HepG2 (cell line): ENCODE measurements around the gene ONECUT1.

Experiments used
- FIP1L1 ChIP-seq: fragments of 200-400 bp; formaldehyde crosslinking; IDR thresholded peaks from 2 replicates; pipeline ENCODE4 v1.6.1; 2018; ENCODE audit warnings: low read depth, mild to moderate bottlenecking, low read length, moderate library complexity, borderline replicate concordance; ENCODE audit not compliant: insufficient read depth
- KDM1A ChIP-seq: IDR thresholded peaks from 2 replicates; pipeline ENCODE4 v1.6.1; 2016; ENCODE audit warnings: missing compliant biosample characterization
- ZNF510 ChIP-seq: sonication (generic); formaldehyde crosslinking; IDR thresholded peaks from 2 replicates; pipeline ENCODE4 v1.4.0; 2020; ENCODE audit warnings: low read depth, mild to moderate bottlenecking, missing genetic modification reagents
- TF ChIP-seq, protein P1 (sequence below): sonication (generic); formaldehyde crosslinking; IDR thresholded peaks from 2 replicates; pipeline ENCODE4 v1.5.0; 2020; ENCODE audit warnings: mild to moderate bottlenecking, missing genetic modification reagents, moderate library complexity
- TF ChIP-seq, protein P2 (sequence below): sonication (generic); formaldehyde crosslinking; IDR thresholded peaks from 2 replicates; pipeline ENCODE4 v1.4.0; 2020; ENCODE audit warnings: missing genetic modification reagents
- TF ChIP-seq, protein P3 (sequence below): IDR thresholded peaks from 2 replicates; pipeline ENCODE4 v1.6.1; 2016; ENCODE audit warnings: missing compliant biosample characterization, missing genetic modification reagents, borderline replicate concordance

DNA sequence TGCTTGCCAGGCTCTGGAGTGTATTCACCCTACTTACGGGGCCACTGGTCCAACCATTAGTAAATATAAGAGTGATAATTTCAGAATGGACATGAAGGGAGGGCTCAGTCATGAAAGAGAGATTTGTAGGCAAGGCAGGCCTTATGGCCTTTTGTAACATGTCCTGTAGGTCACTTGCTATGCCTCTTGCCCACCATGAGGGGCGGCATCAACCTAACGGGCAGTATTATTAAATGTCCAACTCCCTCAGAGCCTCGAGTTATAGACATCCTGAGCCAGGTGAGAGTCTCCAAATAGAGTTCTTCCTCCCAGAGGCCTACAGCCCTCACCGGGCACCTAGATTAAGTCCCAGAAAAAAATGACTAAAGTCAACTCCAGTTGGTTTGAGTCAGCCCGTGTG is 30.2 kb downstream of the ONECUT1 start:
- TF ChIP-seq ZNF510 (CRISPR knock-in tag): no peak
- TF ChIP-seq FIP1L1: no peak
- TF ChIP-seq, protein P1, sequence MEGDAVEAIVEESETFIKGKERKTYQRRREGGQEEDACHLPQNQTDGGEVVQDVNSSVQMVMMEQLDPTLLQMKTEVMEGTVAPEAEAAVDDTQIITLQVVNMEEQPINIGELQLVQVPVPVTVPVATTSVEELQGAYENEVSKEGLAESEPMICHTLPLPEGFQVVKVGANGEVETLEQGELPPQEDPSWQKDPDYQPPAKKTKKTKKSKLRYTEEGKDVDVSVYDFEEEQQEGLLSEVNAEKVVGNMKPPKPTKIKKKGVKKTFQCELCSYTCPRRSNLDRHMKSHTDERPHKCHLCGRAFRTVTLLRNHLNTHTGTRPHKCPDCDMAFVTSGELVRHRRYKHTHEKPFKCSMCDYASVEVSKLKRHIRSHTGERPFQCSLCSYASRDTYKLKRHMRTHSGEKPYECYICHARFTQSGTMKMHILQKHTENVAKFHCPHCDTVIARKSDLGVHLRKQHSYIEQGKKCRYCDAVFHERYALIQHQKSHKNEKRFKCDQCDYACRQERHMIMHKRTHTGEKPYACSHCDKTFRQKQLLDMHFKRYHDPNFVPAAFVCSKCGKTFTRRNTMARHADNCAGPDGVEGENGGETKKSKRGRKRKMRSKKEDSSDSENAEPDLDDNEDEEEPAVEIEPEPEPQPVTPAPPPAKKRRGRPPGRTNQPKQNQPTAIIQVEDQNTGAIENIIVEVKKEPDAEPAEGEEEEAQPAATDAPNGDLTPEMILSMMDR (CRISPR knock-in tag): no peak
- TF ChIP-seq, protein P2, sequence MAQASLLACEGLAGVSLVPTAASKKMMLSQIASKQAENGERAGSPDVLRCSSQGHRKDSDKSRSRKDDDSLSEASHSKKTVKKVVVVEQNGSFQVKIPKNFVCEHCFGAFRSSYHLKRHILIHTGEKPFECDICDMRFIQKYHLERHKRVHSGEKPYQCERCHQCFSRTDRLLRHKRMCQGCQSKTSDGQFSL (CRISPR knock-in tag): no peak
- no peak for TF ChIP-seq KDM1A (CRISPR knock-in tag)
- TF ChIP-seq, protein P3, sequence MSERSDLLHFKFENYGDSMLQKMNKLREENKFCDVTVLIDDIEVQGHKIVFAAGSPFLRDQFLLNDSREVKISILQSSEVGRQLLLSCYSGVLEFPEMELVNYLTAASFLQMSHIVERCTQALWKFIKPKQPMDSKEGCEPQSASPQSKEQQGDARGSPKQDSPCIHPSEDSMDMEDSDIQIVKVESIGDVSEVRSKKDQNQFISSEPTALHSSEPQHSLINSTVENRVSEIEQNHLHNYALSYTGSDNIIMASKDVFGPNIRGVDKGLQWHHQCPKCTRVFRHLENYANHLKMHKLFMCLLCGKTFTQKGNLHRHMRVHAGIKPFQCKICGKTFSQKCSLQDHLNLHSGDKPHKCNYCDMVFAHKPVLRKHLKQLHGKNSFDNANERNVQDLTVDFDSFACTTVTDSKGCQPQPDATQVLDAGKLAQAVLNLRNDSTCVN (CRISPR knock-in tag): no peak
